GM12892 (cell line): ENCODE results near the gene RGS1.

Experiments
- POLR2A ChIP-seq: IDR thresholded peaks from 2 replicates; pipeline ENCODE4 v1.6.1; 2011; ENCODE audit warnings: low read depth, low read length, control low read depth
- TAF1 ChIP-seq: IDR thresholded peaks from 2 replicates; pipeline ENCODE4 v1.6.1; 2011; ENCODE audit warnings: low read depth, mild to moderate bottlenecking, control low read depth, low read length, borderline replicate concordance

DNA sequence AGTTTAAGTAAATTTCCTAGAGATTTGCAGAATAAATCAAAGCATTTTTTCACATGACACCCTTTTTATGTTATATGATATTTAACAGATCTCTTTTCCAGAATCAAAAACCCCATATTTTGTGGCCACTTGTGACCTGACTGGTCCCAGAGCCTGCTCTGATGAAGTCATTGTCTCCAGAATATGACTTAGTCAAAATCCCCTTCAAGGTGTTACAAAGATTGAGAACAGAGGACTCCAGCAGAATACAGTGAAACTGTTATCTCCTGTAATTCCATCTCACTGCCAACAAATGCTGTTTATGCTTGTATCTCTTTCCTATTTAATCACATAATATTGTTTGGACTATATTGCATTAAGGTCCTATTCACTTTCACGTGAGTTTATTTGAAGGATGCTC lies 25.6 kb downstream of the RGS1 start:
- TF ChIP-seq TAF1 (no peak), POLR2A (no peak)
